Embryonic facial prominence (tissue), 1 donor: Measurements from ENCODE around the gene TAF1C.
"Not testable (repeated sequence)": the region's sequence is repeated elsewhere in the genome, so short reads cannot be mapped to it uniquely, and the experiment has no call there.

Experiments
- DNase-seq: peaks from one replicate; pipeline ENCODE4 v3.0.0-alpha.2; 2016; ENCODE audit errors: extremely low spot score

The TAF1C gene

GRCh38 chr16:84186685-84187437 is at the start of gene TAF1C:
Gene TAF1C, minus strand, starts transcription at chr16:84187057. Its CDS starts 2,069 bp downstream, at chr16:84184988.
- peak; percentile 66 for DNase-seq

GRCh38 chr16:84234321-84235241 is 47.7 kb upstream of the TAF1C start:
- no peak for DNase-seq

DNA sequence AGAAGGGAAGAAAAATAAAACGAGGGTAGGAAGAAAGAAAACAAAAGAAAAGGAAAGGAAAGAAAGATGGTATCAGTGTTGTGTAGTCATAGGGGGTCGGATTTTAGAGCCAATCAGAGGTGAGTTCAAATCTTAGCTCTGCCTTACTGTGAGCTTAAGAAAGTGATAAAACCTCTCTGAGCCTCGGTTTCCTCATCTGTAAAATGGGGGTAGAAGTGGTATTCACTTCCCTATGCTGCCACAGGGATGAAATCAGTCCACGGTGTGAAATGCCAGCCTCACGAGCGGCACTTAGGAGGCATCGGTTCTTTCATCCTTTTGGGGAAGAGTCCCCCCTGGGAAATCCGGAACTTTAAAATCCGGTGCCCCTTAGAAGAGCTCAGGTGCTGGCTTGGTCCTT is 46.9 kb upstream of the TAF1C start:
- DNase-seq = no peak

DNA sequence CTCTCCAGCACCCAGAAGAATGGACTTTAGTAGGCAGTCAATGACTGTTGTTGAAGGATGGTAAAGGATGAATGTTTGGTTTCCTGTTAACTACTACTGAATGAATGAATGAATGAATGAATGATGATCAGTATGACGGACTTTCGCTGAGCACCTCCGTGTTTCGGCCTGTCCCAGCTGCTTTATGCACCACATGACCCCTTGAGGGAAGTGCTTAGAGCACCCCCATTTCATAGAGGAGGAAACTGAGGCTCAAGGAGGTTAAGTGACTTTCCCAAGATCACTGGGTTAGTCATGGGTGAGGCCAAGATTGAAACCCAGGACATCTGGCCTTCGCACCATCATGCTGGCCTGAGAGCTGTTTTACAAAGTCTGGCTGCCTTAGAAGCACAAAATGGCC is 46.1 kb upstream of the TAF1C start:
- no peak for DNase-seq

DNA sequence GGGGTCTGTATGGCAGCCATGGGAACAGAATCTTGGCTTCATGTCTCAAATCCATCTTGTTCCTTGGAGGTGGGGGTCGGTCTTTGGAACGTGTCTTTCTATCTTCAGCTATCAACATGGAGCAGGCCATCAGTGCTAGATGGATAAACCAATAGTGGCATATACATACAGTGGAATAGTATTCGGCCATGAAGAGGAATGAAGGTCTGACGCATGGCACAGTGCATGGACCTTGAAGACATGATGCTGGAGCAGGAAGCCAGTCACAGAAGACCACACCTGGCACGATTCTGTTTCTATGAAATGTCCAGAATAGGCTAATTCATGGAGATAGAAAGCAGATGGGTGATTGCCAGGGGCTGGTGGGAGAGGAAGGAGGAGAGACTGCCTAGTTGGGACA is 45.2 kb upstream of the TAF1C start:
- DNase-seq = no peak

DNA sequence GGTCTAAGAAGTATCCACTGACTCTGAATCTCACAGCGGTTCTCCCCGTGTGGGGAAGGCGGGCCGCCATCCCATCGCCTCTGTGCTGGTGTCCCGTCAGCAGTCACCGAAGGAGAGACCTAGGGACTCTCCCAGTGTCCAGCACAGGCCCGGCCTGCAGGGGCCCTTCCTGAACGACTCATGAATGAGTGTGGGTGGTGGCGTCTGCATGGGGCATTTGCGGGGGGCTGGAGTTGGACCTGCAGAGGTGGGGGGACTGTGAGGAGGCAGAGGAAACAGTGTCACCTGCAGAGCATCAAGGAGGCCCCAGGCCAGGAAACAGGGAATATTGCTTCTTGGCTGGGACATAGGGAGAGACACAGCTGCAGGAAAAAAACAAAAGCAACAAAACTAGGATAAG is 42.6 kb upstream of the TAF1C start:
- DNase-seq = no peak

- no peak for DNase-seq
These were observed 41.5 kb upstream of the TAF1C start for GRCh38 chr16:84228256-84228838.

DNA sequence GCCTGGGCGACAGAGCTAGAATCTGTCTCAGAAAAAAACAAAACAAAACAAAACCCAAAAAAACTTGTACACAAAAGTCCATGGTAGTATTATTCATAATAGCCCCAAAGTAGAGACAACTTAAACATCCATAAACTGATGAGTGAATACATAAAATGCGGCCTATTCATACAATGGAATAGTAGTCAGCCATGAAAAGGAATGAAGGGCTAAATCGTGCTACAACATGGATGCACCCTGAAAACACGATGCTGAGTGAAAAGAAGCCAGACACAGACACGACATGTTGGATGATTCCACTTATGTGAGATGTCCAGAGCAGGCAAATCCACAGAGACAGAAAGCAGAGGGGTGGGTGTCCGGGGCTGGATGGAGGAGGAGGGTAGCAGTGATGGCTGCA is 40.7 kb upstream of the TAF1C start:
- DNase-seq = no peak

- DNase-seq = no peak
These were observed 39.2 kb upstream of the TAF1C start for GRCh38 chr16:84226026-84226425.

- DNase-seq = no peak
These were observed 38.7 kb upstream of the TAF1C start for GRCh38 chr16:84225571-84225970.

DNA sequence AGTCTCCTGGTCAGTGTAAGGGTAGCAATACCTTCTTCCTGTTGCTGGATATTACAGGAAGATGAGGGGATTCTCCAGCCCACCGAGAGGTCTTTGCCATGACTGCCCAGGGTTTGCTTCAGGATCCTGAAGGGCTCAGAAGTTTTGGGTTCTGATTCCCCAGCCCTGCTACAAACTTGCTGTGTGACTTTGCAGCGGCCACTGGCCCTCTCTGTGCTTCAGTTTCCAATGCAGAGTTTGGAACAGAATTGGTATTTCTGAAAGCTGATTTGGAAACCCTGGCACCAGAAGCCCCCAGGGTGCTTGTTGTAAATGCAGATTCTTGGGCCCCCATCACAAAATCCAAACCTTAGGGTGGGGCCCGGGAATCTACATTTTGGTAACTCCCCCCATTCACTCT is 38.3 kb upstream of the TAF1C start:
- no peak for DNase-seq

- DNase-seq = no peak
These were observed 37.7 kb upstream of the TAF1C start for GRCh38 chr16:84224554-84224953.

GRCh38 chr16:84223456-84223855 is 36.6 kb upstream of the TAF1C start:
- DNase-seq = no peak

DNA sequence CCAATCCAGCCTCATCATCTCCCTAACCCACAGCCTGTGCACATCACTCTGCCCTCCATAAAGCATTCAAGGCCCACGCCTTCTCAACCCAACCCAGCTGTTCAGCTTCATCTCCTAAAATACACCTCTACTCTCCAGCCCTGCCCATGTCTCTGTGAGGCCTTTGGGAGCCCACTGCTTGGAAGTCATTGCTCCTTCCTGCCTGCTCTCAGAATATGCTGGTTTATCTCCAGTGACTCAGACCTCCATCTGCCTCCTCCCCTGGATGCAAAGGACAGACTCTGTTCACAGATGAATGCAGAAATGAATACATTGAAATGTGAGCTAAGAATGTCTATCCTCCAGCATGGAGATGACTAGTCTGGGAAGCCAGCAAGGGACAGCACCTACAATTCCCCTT is 34.0 kb upstream of the TAF1C start:
- no peak for DNase-seq

- DNase-seq = no peak
These were observed 32.1 kb upstream of the TAF1C start for GRCh38 chr16:84218956-84219355.

DNA sequence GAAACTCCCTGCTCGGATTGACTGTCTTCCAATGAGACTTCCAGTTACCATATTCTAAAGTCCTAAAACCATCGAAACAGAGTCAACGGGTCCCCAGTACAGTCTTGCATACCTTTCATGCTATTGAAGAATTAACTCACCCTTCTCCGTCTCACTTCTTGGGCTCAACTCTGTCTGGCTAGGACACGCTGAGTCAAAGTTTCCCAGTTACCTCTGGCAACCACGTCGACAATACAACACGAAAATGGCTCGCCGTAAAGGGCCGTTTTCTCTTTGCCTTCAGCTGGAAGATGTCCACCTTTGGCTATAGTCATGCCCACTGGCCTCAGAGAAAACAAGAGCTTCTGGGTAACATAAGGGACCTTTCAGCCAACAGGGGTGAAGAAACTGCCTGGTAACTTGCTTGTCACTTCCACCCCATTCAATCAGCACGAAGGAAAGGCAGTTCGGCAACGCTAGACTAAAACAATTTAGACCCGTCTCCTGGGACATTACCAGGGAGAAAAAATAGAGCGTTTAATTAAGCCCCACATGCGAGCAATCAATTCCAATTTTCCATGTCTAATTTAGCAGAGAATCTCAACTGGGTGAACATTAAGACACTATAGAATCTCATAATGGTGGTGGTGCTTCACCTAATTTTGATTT is 31.4 kb upstream of the TAF1C start:
- DNase-seq = no peak

GRCh38 chr16:84216144-84216543 is 29.3 kb upstream of the TAF1C start:
- DNase-seq = not testable (repeated sequence)

DNA sequence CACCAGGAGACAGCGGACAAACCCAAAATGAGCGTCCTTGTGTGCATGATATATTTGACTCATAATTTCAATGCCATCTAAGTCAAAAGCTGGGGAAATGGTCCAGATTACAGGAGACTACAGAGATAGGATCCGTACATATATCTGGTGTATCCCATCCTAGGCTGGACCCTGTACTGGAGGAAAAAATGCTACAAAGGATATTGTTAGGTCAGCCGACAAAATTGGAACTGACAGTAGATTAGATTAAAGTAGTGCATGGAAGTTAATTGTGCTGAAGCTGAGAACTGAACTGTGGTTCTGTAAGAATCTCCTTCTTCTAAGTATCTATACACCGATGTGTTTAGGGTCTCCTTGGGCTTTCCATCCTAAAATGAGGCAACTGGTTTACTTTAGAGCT is 28.7 kb upstream of the TAF1C start:
- no peak for DNase-seq

DNA sequence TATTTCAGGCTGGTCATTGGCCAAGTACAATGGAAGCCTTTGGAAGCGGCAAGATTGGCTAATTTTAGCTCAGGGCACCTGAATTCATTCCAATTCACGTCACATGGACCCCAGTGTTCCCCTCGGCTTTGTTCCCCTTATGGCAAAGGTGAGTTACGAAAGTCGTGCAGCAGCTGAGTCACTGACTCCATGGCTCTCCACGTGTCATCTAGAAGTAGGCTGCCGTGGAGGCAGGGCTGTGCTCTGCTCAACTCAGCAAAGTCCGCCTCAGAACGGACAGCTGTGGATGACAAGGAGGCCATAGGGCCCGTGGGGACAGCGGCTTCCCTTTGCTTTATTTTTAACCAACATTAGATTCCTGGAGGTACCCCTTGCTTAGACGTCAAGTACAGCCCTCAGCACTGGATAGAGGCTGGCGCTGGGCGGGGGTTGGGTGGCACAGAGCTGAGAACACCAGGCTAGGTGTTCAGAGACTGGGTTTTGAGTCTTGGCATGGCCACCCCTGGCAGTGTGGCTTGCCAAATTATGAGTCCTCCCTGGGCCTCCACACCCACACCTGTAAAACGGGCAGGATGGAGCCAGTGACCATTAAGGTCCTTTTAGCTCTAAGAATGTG is 27.7 kb upstream of the TAF1C start:
- DNase-seq = no peak

GRCh38 chr16:84212631-84213030 is 25.8 kb upstream of the TAF1C start:
- DNase-seq = no peak

DNA sequence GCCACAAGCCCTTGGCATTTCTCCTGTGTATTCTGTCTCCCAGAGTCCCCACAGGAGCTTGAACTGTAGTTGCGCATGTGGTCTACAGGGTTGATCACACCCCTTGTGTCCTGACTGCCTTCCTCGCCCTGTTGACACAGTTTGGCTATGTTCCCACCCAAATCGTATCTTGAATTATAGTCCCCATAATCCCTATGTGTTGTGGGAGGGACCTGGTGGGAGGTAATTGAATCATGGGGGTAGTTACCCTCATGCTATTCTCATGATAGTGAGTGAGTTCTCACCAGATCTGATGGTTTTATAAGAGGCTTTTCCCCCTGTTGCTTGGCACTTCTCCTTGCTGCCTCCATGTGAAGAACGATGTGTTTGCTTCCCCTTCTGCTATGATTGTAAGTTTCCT is 25.3 kb upstream of the TAF1C start:
- DNase-seq = no peak

DNA sequence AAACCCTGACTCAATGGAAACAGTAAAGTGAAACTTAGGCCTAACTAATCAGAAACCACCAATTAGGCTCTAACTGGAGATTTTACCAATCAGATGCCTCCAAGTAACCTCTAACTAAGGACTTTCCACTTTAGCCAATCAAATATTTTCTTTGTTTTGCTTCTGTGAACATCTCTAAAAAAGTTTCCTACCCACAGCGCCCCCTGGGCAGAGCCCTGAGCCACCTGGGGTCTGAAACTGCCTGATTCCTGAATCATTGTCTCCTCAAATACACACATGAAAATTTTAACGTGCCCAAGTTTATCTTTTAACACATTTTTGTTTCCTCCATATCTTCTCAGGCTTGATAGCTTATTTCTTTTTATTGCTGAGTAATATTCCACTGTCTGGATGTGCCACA is 23.1 kb upstream of the TAF1C start:
- DNase-seq = no peak
